Measurements from ENCODE around the gene PLA2G3.

The PLA2G3 gene

DNA sequence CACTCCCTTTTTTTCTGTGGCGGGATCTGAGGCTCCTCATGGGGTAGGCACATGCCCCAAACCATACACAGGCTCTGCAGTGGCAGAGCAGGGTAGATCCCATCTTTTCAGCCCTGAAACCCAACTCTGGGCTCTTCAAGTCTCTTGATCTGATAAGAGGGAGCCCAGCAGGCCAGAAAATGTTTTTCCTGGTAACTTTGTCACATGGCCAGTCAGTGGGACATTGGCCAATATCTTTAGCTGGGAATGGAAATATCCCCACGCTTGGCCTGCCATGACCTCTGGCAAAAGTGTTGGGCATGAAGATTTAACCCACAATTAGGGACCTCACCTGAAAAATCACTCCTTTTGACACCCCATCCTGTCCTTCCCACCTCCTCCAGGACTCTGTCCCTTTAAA is 9.4 kb downstream of the PLA2G3 start:
- Histone ChIP-seq H3K4me2 (ENCODE audit: low read depth, low read length, poor library complexity, severe bottlenecking) (no peak overlapping the region), H4K20me1 (ENCODE audit: insufficient read depth, low read length, poor library complexity, severe bottlenecking) (no peaks in the 10 kb centered on the region), H3K27me3 (ENCODE audit: insufficient read depth, low read length, poor library complexity, severe bottlenecking) (no peaks in the 10 kb centered on the region), H3K79me2 (ENCODE audit: insufficient read depth, low read length) (no peaks in the 10 kb centered on the region), H3K4me1 (ENCODE audit: insufficient read depth, low read length, poor library complexity, severe bottlenecking) (no peaks in the 10 kb centered on the region), H3K9me3 (ENCODE audit: insufficient read depth, low read depth, low read length) (no peaks in the 10 kb centered on the region), H3K9me2 (replicated peaks; ENCODE audit: low read depth, low read length) (no peaks in the 10 kb centered on the region), H2AFZ (ENCODE audit: low read length) (no peak overlapping the region), H3K36me3 (ENCODE audit: insufficient read depth, low read length) (no peaks in the 10 kb centered on the region), H3F3A (ENCODE audit: low read depth) (no peaks in the 10 kb centered on the region), H3K4me3 (ENCODE audit: low read length, poor library complexity, severe bottlenecking) (no peak overlapping the region), H3K9ac (ENCODE audit: low read depth, low read length, poor library complexity, severe bottlenecking) (no peak overlapping the region)
- TF ChIP-seq EZH2phosphoT487 (IDR thresholded peaks at IDR 0.05; ENCODE audit: borderline replicate concordance) = no peak
- TF ChIP-seq, protein P1, sequence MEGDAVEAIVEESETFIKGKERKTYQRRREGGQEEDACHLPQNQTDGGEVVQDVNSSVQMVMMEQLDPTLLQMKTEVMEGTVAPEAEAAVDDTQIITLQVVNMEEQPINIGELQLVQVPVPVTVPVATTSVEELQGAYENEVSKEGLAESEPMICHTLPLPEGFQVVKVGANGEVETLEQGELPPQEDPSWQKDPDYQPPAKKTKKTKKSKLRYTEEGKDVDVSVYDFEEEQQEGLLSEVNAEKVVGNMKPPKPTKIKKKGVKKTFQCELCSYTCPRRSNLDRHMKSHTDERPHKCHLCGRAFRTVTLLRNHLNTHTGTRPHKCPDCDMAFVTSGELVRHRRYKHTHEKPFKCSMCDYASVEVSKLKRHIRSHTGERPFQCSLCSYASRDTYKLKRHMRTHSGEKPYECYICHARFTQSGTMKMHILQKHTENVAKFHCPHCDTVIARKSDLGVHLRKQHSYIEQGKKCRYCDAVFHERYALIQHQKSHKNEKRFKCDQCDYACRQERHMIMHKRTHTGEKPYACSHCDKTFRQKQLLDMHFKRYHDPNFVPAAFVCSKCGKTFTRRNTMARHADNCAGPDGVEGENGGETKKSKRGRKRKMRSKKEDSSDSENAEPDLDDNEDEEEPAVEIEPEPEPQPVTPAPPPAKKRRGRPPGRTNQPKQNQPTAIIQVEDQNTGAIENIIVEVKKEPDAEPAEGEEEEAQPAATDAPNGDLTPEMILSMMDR (conservative IDR thresholded peaks at IDR 0.05; ENCODE audit: low read length) = no peak

DNA sequence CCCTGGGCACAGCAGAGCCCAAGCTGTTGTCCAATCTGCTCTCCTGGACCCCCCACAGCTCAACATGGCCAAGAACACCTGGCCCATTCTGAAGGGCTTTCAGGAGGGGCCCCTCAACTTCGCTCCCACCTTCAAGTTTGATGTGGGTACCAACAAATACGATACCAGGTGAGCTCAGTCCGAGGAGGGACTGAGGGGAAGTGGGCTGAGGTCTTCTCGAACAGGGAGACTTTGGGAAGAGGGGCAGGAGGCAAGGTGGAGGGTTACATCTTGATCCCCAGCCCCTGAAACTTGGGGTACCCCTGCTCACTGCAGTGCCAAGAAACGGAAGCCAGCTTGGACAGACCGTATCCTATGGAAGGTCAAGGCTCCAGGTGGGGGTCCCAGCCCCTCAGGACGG is 12.2 kb downstream of the PLA2G3 start:
- TF ChIP-seq, protein P1 (conservative IDR thresholded peaks at IDR 0.05; ENCODE audit: low read length) = no peak
- TF ChIP-seq EZH2phosphoT487 (IDR thresholded peaks at IDR 0.05; ENCODE audit: borderline replicate concordance) = no peak
- Histone ChIP-seq H3K4me3 (ENCODE audit: low read length, poor library complexity, severe bottlenecking) (no peak overlapping the region), H3K9me2 (replicated peaks; ENCODE audit: low read depth, low read length) (no peaks in the 10 kb centered on the region), H3K9me3 (ENCODE audit: insufficient read depth, low read depth, low read length) (no peaks in the 10 kb centered on the region), H4K20me1 (ENCODE audit: insufficient read depth, low read length, poor library complexity, severe bottlenecking) (no peaks in the 10 kb centered on the region), H3F3A (ENCODE audit: low read depth) (no peaks in the 10 kb centered on the region), H2AFZ (ENCODE audit: low read length) (no peak overlapping the region), H3K36me3 (ENCODE audit: insufficient read depth, low read length) (no peaks in the 10 kb centered on the region), H3K27me3 (ENCODE audit: insufficient read depth, low read length, poor library complexity, severe bottlenecking) (no peaks in the 10 kb centered on the region), H3K4me2 (ENCODE audit: low read depth, low read length, poor library complexity, severe bottlenecking) (no peak overlapping the region), H3K4me1 (ENCODE audit: insufficient read depth, low read length, poor library complexity, severe bottlenecking) (no peaks in the 10 kb centered on the region), H3K79me2 (ENCODE audit: insufficient read depth, low read length) (no peaks in the 10 kb centered on the region), H3K9ac (ENCODE audit: low read depth, low read length, poor library complexity, severe bottlenecking) (no peak overlapping the region)

DNA sequence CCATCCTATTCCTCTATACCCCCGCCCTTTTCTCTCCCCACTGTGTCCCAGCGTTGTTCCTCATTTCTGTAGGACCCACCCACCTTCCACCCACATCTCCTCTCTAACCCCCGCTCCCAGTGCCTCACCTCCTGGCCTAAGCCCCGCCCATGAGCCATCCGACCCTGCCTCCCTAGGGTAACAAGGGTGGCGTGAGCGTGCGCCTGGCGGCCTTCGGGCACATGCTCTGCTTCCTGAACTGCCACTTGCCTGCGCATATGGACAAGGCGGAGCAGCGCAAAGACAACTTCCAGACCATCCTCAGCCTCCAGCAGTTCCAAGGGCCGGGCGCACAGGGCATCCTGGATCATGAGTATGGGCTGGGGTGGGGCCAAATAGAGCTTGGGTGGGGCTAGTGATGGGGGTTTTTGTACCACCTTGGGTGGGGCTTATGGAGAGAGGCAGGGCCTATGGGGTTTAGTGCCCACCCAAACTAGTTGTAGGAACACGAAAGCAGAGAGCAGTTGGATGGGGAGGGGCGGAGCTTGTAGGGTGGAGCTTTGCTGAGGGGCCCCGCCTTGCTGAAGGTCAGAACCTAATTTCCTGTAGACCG is 13.0 kb downstream of the PLA2G3 start:
- Histone ChIP-seq H3K9me3 (ENCODE audit: insufficient read depth, low read depth, low read length) (no peaks in the 10 kb centered on the region), H3F3A (ENCODE audit: low read depth) (no peaks in the 10 kb centered on the region), H3K36me3 (ENCODE audit: insufficient read depth, low read length) (no peaks in the 10 kb centered on the region), H4K20me1 (ENCODE audit: insufficient read depth, low read length, poor library complexity, severe bottlenecking) (no peaks in the 10 kb centered on the region), H3K4me3 (ENCODE audit: low read length, poor library complexity, severe bottlenecking) (no peak overlapping the region), H3K4me2 (ENCODE audit: low read depth, low read length, poor library complexity, severe bottlenecking) (no peak overlapping the region), H3K27me3 (ENCODE audit: insufficient read depth, low read length, poor library complexity, severe bottlenecking) (no peaks in the 10 kb centered on the region), H3K79me2 (ENCODE audit: insufficient read depth, low read length) (no peaks in the 10 kb centered on the region), H3K9me2 (replicated peaks; ENCODE audit: low read depth, low read length) (no peaks in the 10 kb centered on the region), H3K9ac (ENCODE audit: low read depth, low read length, poor library complexity, severe bottlenecking) (no peak overlapping the region), H3K4me1 (ENCODE audit: insufficient read depth, low read length, poor library complexity, severe bottlenecking) (no peaks in the 10 kb centered on the region), H2AFZ (ENCODE audit: low read length) (no peak overlapping the region)
- TF ChIP-seq, protein P1 (conservative IDR thresholded peaks at IDR 0.05; ENCODE audit: low read length) = no peak
- TF ChIP-seq EZH2phosphoT487 (IDR thresholded peaks at IDR 0.05; ENCODE audit: borderline replicate concordance) = no peak
